SKM-1 (cell line): ENCODE measurements around the gene SLC17A2.

ENCODE experiments used
- DNase-seq: peaks from one replicate; lab custom pipeline; 2025; ENCODE audit not compliant: unreplicated experiment; lab: John Stamatoyannopoulos, UW

Gene SLC17A2

DNA sequence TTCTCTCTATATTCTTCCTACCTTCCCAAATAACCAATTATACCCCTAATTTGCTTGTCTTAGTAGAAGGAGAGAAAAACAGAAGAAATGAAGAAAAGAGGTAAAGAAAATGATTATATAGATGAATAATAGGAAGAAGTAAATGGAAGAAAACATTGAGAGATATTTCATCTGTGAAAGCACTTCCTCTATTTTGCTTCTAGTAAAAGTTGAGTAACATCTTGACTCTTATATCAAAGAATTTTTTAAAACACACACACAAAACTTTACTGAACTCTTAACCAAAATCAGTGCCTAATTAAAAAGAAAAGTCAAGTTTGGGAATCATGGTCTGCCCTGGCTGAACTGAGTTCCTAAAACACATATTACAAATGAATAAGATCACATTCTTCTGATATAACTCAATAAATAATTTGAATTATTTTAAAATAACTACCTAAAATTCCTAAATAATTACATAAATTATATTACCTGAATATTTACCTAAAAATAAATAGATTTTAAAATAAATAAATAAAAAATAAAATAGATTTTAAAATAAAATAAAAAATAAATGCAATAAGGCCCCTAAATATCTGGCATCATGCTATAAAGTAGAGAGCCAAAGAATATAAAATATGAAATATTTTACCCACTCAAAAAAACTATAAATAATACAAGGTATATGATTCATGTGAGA is 8.8 kb downstream of the SLC17A2 start:
- no peak for DNase-seq

DNA sequence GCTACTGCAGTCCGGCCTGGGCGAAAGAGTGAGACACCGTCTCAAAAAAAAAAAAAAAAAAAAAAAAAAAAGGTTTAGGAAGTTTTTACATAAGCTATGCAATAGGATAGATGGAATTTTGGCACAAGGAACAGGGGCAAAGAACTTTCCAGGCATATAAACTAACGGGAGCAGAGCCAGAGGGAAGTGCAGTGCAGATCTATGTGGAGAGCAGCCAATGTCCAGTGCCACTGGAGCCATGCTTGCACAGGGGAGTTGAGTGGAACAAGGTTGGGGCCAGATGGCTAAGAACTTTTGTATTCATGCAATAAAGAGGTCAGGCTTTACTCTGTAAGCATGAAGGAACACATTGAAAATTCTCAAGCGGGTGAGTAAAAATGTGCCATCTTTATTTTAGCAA is 10.8 kb downstream of the SLC17A2 start:
- no peak for DNase-seq

- DNase-seq: no peak
Observed at GRCh38 chr6:25918083-25918683, 12.3 kb downstream of the SLC17A2 start.

- no peak for DNase-seq
Observed at GRCh38 chr6:25916789-25917490, 13.6 kb downstream of the SLC17A2 start.

- no peak for DNase-seq
Observed at GRCh38 chr6:25916330-25916729, 14.2 kb downstream of the SLC17A2 start.

- no peak for DNase-seq
Observed at GRCh38 chr6:25913741-25914140, 16.8 kb downstream of the SLC17A2 start.

DNA sequence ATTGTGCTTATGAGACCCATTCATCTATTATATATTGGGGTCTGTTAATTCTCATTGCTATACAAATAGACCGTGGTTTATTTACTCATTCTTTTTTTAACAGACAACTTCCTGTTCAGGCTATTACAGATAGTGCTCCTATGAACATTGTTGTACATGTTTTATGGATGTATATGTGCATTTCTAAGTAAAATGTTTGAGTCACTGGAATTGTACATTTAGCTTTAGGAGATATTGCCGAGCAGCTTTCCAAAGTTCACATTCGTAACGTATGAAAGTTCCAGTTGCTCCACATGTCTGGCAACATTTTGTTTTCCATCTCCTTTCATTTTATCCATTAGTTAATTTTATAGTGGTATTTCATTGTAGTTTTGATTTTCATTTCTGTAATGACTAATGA is 19.1 kb downstream of the SLC17A2 start:
- no peak for DNase-seq

- no peak for DNase-seq
Observed at GRCh38 chr6:25907475-25908014, 22.9 kb downstream of the SLC17A2 start.

- DNase-seq: no peak
Observed at GRCh38 chr6:25903467-25904099, 26.9 kb downstream of the SLC17A2 start.

GRCh38 chr6:25902071-25902470 is 28.4 kb downstream of the SLC17A2 start:
- no peak for DNase-seq

GRCh38 chr6:25900843-25901242 is 29.6 kb downstream of the SLC17A2 start:
- DNase-seq: no peak

DNA sequence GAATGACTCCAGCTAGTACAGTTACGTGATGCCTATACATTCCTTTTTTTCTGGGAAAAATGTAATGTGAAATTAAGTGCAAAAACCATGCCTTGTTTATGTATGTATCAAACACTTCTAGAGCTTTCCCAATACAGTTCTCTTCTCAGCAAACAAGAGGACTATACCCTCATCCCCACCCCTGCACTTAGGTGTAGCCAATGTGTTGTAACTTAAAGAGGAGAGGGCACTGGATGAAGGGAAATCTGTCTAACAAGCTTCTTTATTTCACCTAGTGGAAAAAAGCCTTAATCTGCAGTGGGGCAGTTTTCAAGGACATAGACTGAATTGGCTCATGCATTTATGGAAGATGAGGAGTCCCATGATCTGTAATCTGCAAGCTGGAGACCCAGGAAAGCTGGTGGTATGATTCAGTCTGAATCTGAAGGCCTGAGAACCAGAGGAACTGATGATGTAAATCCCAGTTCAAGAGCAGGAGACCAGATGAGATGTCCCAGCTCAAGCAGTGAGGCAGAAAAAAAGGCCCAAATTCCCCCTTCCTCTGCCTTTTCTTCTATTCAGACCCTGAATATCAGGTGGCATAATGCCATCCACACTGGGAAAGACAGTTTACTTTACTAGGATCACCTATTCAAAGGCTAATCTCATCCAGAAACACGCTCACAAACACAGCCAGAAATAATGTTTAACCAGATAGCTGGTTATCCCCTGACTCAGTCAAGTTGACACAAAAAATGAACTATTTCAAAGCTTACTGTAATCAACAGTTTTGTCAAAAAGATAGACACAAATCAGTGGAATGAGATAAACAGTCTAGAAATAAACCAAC is 30.7 kb downstream of the SLC17A2 start:
- DNase-seq: no peak

DNA sequence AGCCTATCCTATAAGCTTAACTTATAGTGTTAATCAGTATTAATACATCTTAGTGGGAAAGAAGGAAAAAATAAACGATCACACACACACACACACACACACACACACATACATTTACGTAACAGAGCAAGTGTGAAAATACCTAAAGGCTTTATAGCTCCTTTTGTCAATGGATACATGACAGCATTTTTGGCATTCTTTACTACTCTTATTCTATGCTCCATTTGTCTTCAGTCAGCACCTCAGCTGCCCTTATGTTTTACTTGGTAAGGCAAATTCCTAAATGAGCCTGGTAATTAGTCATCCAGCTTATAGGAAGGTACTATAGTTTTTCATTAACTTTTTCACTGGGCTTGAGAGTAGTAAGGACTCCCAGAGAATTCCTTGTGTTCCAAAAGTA is 31.4 kb downstream of the SLC17A2 start:
- DNase-seq: no peak

GRCh38 chr6:25898289-25898977 is 32.1 kb downstream of the SLC17A2 start:
- no peak for DNase-seq

DNA sequence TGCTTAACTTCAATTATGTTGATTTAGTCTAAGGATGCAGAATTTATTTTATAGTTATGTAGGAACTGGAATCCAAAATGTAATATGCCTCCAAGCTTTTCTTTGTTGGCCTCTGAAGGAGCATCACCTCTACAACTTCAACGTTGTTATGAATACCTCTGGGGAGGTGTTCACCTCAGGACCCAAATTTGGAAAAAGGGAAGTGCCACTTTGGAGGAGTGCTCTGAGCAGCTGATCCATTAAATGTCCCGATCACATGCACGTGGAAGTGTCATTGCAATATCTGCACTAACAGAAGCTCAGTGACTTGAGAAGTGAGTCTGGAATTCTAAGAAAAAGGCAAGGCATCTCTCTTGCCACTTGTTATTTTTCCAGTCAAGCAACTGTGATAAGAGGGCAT is 34.2 kb downstream of the SLC17A2 start:
- no peak for DNase-seq

- DNase-seq: no peak
Observed at GRCh38 chr6:25895771-25896170, 34.7 kb downstream of the SLC17A2 start.

DNA sequence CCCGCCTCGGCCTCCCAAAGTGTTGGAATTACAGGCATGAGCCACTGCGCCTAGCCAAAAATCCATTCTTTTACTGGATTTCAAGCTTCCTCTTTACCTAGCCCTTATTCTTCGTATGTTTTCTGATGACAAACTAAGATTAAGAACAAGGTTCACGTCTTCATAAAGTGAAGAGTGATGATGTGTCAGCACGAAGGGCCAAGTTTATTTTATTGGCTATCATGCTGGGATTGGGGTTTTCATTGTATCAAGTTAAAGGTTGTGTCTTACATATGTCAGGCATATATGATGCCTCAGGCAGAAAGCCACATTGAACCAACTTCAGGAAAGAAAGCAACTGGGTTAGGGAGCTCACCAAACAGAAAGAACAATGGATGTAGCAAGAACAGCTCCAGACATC is 36.7 kb downstream of the SLC17A2 start:
- DNase-seq: no peak

DNA sequence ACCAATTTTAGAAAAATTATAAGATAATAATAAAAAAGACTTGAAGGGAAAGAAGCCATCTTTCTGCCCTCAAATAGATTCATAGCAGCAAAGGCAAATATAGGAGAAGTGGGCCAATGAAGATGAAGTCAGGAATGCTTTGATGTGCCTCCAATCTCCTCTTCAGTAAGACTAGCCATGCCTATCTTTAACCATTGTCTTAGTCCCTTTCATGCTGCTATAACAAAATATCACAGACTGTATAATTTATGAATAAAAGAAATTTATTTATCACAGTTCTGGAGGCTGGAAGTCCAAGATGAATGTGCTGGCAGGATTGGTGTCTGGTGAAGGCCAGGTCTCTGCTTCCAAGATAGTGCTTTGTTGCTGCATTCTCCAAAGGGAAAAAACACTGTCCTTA is 37.6 kb downstream of the SLC17A2 start:
- DNase-seq: no peak

- no peak for DNase-seq
Observed at GRCh38 chr6:25889877-25890853, 40.3 kb downstream of the SLC17A2 start.
